GM12878 (cell line): Measurements from ENCODE around the gene PRSS27. TPM values are rescaled to one million over a fixed set of nuclear protein-coding genes. Genes with fewer than 3 reads are reported as not detected.

ENCODE experiments used
- ASH2L ChIP-seq: fragments of 300-600, 200-600 bp; sonication (generic); IDR thresholded peaks from 2 replicates; pipeline ENCODE4 v1.6.1; 2017; ENCODE audit warnings: low read depth, mild to moderate bottlenecking, borderline replicate concordance
- BACH1 ChIP-seq: fragments of 450-650 bp; IDR thresholded peaks from 2 replicates; pipeline ENCODE4 v1.6.1; 2017; ENCODE audit warnings: mild to moderate bottlenecking, borderline replicate concordance
- BMI1 ChIP-seq: fragments of 450-650 bp; IDR thresholded peaks from 2 replicates; pipeline ENCODE4 v1.6.1; 2016; ENCODE audit warnings: mild to moderate bottlenecking, moderate library complexity, borderline replicate concordance
- BRCA1 ChIP-seq: IDR thresholded peaks from 2 replicates; pipeline ENCODE4 v1.6.1; 2011; ENCODE audit warnings: low read depth, low read length, improper control_type of control experiment
- CBX5 ChIP-seq: sonication (generic); IDR thresholded peaks from 2 replicates; pipeline ENCODE4 v1.6.1; 2016; ENCODE audit warnings: low read depth, moderate library complexity, mild to moderate bottlenecking, inconsistent platforms
- CHD2 ChIP-seq: IDR thresholded peaks from 2 replicates; pipeline ENCODE4 v1.6.1; 2011; ENCODE audit warnings: low read depth, low read length, improper control_type of control experiment, borderline replicate concordance
- CUX1 ChIP-seq: IDR thresholded peaks from 2 replicates; pipeline ENCODE4 v1.6.1; 2012; ENCODE audit warnings: improper control_type of control experiment, low read depth, low read length; ENCODE audit not compliant: insufficient replicate concordance
- EED ChIP-seq: sonication (generic); IDR thresholded peaks from 2 replicates; pipeline ENCODE4 v1.6.1; 2016; ENCODE audit warnings: antibody characterized with exemption, low read depth
- HCFC1 ChIP-seq: fragments of 150-350 bp; IDR thresholded peaks from 2 replicates; pipeline ENCODE4 v1.6.1; 2014; ENCODE audit warnings: low read length
- HDAC6 ChIP-seq: fragments of 200-600 bp; sonication (generic); IDR thresholded peaks from one replicate; pipeline ENCODE4 v1.8.0; 2017; ENCODE audit warnings: antibody characterized with exemption; ENCODE audit not compliant: unreplicated experiment
- IKZF2 ChIP-seq, 2 experiments: fragments of 450-650 bp; IDR thresholded peaks; 2 replicates each; pipeline ENCODE4 v1.6.1; 2017; ENCODE audit warnings: mild to moderate bottlenecking in 2 of 2, moderate library complexity in 2 of 2
- KLF5 ChIP-seq: fragments of 450-650 bp; IDR thresholded peaks from 2 replicates; pipeline ENCODE4 v1.6.1; 2014; ENCODE audit warnings: mild to moderate bottlenecking; ENCODE audit not compliant: partially characterized antibody
- NFYB ChIP-seq: IDR thresholded peaks from 2 replicates; pipeline ENCODE4 v1.6.1; 2011; ENCODE audit warnings: low read depth, mild to moderate bottlenecking, low read length, improper control_type of control experiment, moderate library complexity; ENCODE audit not compliant: insufficient read depth
- RBBP5 ChIP-seq: fragments of 200-600 bp; sonication (generic); conservative IDR thresholded peaks from 2 replicates; pipeline ENCODE4 v1.6.1; 2016
- SMAD5 ChIP-seq: IDR thresholded peaks from 2 replicates; pipeline ENCODE4 v1.6.1; 2016; ENCODE audit warnings: antibody characterized with exemption, low read depth
- SPI1 ChIP-seq: IDR thresholded peaks from 2 replicates; pipeline ENCODE4 v1.6.1; 2011; ENCODE audit warnings: low read depth, mild to moderate bottlenecking, low read length, moderate library complexity, borderline replicate concordance; ENCODE audit not compliant: insufficient read depth
- SREBF1 ChIP-seq: IDR thresholded peaks from 2 replicates; pipeline ENCODE4 v1.6.1; 2012; ENCODE audit warnings: mild to moderate bottlenecking, low read length
- SUZ12 ChIP-seq: fragments of 200-600 bp; sonication (generic); IDR thresholded peaks from one replicate; pipeline ENCODE4 v1.6.1; 2018; ENCODE audit warnings: antibody characterized with exemption, mild to moderate bottlenecking; ENCODE audit not compliant: unreplicated experiment
- ZBTB11 ChIP-seq: fragments of 450-650 bp; formaldehyde crosslinking; IDR thresholded peaks from 2 replicates; pipeline ENCODE4 v1.5.0; 2022; ENCODE audit warnings: mild to moderate bottlenecking, missing genetic modification characterization
- ZNF24 ChIP-seq: fragments of 450-650 bp; IDR thresholded peaks from 2 replicates; pipeline ENCODE4 v1.6.1; 2017; ENCODE audit warnings: antibody characterized with exemption, mild to moderate bottlenecking
- ZNF274 ChIP-seq: IDR thresholded peaks from one replicate; pipeline ENCODE4 v1.8.0; 2011; ENCODE audit not compliant: insufficient read length, insufficient read depth
- ZNF384 ChIP-seq: IDR thresholded peaks from 2 replicates; pipeline ENCODE4 v1.6.1; 2012; ENCODE audit warnings: low read depth, mild to moderate bottlenecking, low read length, improper control_type of control experiment, borderline replicate concordance
- ZSCAN29 ChIP-seq: fragments of 450-650 bp; IDR thresholded peaks from 2 replicates; pipeline ENCODE4 v1.6.1; 2017; ENCODE audit warnings: mild to moderate bottlenecking, moderate library complexity
- ZZZ3 ChIP-seq: IDR thresholded peaks from 2 replicates; pipeline ENCODE4 v1.6.1; 2011; ENCODE audit warnings: low read depth; ENCODE audit not compliant: control insufficient read depth, insufficient read length
- polyA plus RNA-seq, 11 experiments: library from polyadenylated mRNA; depleted of rRNA in 4 of 11; unstranded in 6 of 11; stranded (reverse) in 5 of 11; fragments of >200 nt; fragmentation: Nextera tagmentation in 4 of 11; fragmentation: Illumina TruSeq in 1 of 11; extraction: Ambion mirVana in 4 of 11; extraction: Trizol in 1 of 11; gene quantifications; 1 replicate in 1 of 11; 2 replicates in 10 of 11; pipeline versions ENCODE4 v1.2.1 to v1.2.3, GENCODE V29; 2011 to 2016; ENCODE audit warnings: inconsistent platforms in 2 of 11, missing spikeins in 2 of 11, low read depth in 1 of 11
- total RNA-seq, 4 experiments: library from RNA; depleted of rRNA in 3 of 4; stranded (reverse); fragments of >200 nt in 3 of 4; fragmentation: Illumina TruSeq in 1 of 4; extraction: Trizol in 1 of 4; gene quantifications; 2 replicates each; pipeline versions ENCODE4 v1.2.1 to v1.2.3, GENCODE V29; 2013 to 2021

PRSS27 gene
- total and polyA plus RNA-seq, 10 of the 15 experiments (the other 5 are each of a cell fraction or from before 2014, with no cell fraction given): 0.18 to 1.8 (median 0.51) TPM; not detected in 2

GRCh38 chr16:2752850-2753732 lies 33.1 kb upstream of the PRSS27 start (continued):
- TF ChIP-seq CUX1 (no peak), NFYB (no peak), KLF5 (no peak), BRCA1 (no peak), ZZZ3 (no peak), SUZ12 (no peak), SPI1 (no peak), ZBTB11 (CRISPR knock-in tag) (no peak), ZNF274 (no peak), SREBF1 (no peak), CBX5 (no peak), HCFC1 (no peak), CHD2 (0 out of 2 replicates have a peak, but pooled peaks have one; percentile 61), BMI1 (no peak), ASH2L (no peak), IKZF2 (IDR thresholded peaks at IDR 0.05) (no peak), RBBP5 (no peak), BACH1 (no peak), SMAD5 (no peak), EED (no peak), ZSCAN29 (no peak), HDAC6 (no peak), ZNF384 (no peak), ZNF24 (0 out of 2 replicates have a peak, but pooled peaks have one; percentile 0)
